Measurements from ENCODE around the gene OPN4.

Gene OPN4

DNA sequence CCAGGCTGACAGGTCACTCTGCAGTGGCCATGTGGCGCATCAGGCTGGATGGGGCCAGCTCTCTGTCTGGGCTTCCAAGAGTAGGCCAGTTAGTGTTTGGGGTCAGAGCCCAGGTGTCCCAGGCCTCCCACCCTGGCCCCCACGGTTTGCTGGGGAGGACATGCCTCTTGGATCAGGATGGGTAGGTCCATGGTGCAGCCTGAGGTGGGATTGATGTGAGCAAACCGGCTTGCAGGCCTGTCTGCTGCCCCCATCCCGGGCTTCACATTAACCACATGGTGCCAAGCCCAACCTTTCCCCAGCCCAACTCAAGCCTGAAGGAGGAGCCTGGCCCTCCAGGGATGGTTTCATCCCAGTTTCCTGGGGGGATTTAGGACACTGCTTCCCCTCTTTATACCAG, 53.2 kb downstream of the OPN4 start:
- no peaks in the 10 kb centered on the region for H3K36me3 ChIP-seq (ENCODE audit: control insufficient read depth, insufficient read depth, low read length)
- TF ChIP-seq, protein P1, sequence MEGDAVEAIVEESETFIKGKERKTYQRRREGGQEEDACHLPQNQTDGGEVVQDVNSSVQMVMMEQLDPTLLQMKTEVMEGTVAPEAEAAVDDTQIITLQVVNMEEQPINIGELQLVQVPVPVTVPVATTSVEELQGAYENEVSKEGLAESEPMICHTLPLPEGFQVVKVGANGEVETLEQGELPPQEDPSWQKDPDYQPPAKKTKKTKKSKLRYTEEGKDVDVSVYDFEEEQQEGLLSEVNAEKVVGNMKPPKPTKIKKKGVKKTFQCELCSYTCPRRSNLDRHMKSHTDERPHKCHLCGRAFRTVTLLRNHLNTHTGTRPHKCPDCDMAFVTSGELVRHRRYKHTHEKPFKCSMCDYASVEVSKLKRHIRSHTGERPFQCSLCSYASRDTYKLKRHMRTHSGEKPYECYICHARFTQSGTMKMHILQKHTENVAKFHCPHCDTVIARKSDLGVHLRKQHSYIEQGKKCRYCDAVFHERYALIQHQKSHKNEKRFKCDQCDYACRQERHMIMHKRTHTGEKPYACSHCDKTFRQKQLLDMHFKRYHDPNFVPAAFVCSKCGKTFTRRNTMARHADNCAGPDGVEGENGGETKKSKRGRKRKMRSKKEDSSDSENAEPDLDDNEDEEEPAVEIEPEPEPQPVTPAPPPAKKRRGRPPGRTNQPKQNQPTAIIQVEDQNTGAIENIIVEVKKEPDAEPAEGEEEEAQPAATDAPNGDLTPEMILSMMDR (IDR thresholded peaks at IDR 0.05): no peak
- H3K27ac ChIP-seq: no peak overlapping the region

DNA sequence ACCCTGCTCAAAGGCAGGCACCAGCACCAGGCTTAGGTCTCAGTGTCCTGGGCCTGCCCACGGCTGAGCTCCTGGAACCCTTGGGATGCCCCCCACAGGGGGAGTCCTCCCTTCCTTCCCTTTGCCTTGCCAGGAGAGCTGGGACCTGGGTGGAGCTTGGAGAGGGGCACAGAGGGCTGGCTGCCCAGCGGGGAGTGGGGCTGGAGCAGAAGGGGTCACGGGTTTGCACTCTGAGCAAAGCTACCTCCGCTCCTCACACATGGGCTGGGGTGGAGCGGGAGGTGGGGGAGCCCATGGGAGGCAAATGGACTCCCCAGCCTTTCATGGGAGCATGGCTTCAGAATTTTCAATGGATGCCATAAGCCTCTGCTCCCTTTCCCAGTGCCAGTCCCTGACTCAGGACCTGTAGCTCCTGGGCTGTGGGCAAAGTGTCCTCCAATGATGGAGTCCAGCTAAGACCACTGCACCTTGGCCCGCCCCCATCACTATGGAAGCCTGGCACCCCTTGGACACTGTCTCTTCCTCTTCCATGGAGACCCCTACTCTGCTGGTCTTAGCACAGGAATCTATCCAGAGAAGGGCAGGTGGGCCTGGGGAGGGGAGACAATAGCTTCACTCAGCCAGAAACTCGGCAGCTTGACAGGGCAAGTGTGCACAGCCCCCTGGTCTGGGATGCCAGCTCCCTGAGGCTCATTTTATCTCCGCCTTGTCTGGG, 53.9 kb downstream of the OPN4 start:
- TF ChIP-seq, protein P1 (IDR thresholded peaks at IDR 0.05): no peak
- H3K27ac ChIP-seq: no peak overlapping the region
- H3K9ac ChIP-seq: no peak overlapping the region
- H3K4me3 ChIP-seq (ENCODE audit: low read depth, low read length): no peak overlapping the region
- no peak overlapping the region for H3K4me2 ChIP-seq (ENCODE audit: low read length)
- H2AFZ ChIP-seq: no peak overlapping the region
- H3K27me3 ChIP-seq (ENCODE audit: control insufficient read depth, insufficient read depth, low read length): no peaks in the 10 kb centered on the region
- no peaks in the 10 kb centered on the region for H3K36me3 ChIP-seq (ENCODE audit: control insufficient read depth, insufficient read depth, low read length)
- no peaks in the 10 kb centered on the region for H3K9me3 ChIP-seq (ENCODE audit: control insufficient read depth, low read length)
- H3K4me1 ChIP-seq: peaks cover 4% of the 10 kb centered on the region
- H3K79me2 ChIP-seq: no peaks in the 10 kb centered on the region

More for the DNA sequence above, 53.2 kb downstream of the OPN4 start:
- Histone ChIP-seq H3K4me2 (ENCODE audit: low read length) (no peak overlapping the region), H3K4me1 (peaks cover 4% of the 10 kb centered on the region), H3K27me3 (ENCODE audit: control insufficient read depth, insufficient read depth, low read length) (no peaks in the 10 kb centered on the region), H3K79me2 (no peaks in the 10 kb centered on the region), H2AFZ (no peak overlapping the region), H3K9me3 (ENCODE audit: control insufficient read depth, low read length) (no peaks in the 10 kb centered on the region), H3K9ac (no peak overlapping the region), H3K4me3 (ENCODE audit: low read depth, low read length) (no peak overlapping the region)

DNA sequence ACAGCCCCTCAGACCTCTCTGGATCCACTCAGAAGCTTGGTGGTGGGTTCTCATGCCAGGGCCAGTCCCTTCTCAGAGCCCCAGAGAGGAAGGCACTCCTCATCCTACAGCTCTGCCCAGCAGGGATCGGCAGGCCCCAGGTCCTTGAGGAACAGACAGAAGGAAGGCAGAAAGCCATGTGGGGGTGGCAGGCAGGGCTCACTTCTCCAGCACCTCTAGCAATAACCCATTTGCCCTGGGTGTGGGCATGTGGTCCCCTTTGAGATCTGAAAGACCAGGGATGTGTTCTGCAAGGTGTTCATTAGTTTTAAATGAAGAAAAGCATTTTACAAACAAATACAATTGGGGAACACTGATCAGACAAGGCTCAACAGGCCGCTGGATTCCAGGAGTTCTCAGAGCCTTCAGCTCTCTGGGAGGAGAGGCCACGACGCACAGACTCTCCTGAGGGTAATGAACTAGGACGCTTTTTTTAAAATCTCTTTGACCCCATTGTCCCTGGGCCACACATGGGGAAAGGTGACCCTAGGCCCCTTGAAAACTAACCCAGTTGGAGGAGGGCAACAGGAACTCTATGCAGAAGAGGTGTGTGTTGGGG, 54.5 kb downstream of the OPN4 start:
- Histone ChIP-seq H3K36me3 (ENCODE audit: control insufficient read depth, insufficient read depth, low read length) (no peaks in the 10 kb centered on the region), H3K27ac (no peak overlapping the region), H3K79me2 (no peaks in the 10 kb centered on the region), H3K9me3 (ENCODE audit: control insufficient read depth, low read length) (no peaks in the 10 kb centered on the region), H3K27me3 (ENCODE audit: control insufficient read depth, insufficient read depth, low read length) (no peaks in the 10 kb centered on the region), H3K9ac (no peak overlapping the region), H3K4me3 (ENCODE audit: low read depth, low read length) (no peak overlapping the region), H3K4me2 (ENCODE audit: low read length) (no peak overlapping the region), H3K4me1 (peaks cover 4% of the 10 kb centered on the region), H2AFZ (no peak overlapping the region)
- TF ChIP-seq, protein P1 (IDR thresholded peaks at IDR 0.05): no peak

DNA sequence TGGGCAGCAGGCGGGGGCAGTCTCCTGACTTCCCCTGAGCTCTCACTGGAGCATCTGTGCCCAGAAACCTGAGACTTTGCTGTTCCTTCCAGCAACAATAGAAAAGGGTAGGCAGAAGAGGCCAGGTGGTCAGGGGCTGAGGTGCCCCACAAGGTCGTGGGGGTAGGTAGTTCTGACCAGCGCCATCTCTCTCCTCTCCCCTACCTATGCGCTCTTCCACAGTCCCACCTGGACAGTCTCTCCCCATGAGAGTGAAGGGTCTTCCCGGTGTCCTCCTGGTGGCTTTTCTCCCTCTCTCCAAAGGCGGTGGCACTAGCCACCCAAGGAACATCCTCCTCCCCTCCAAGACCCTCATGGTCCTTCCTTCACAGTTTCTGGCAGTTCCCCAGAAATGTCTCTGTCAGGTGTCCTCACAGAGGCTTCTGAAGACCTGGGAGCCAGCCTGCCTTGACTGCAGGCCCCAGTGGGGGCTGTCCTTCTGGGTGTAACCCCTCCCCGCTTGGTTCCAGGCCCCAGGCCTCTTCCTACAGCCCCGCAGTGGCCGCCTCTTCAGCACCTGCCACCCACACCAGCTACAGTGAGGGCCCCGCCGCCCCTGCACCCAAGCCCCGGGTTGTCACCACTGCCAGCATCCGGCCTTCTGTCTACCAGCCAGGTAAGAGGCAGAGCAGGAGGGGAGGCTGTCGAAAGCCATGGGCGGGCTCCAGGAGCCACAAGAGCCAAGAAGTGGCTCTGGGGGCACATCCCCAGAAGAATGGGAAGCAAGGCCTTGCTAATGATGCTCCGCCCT, 55.2 kb downstream of the OPN4 start:
- Histone ChIP-seq H3K27me3 (ENCODE audit: control insufficient read depth, insufficient read depth, low read length) (no peaks in the 10 kb centered on the region), H3K4me3 (ENCODE audit: low read depth, low read length) (no peak overlapping the region), H2AFZ (no peak overlapping the region), H3K4me1 (peaks cover 4% of the 10 kb centered on the region), H3K27ac (no peak overlapping the region), H3K36me3 (ENCODE audit: control insufficient read depth, insufficient read depth, low read length) (no peaks in the 10 kb centered on the region), H3K9ac (no peak overlapping the region), H3K79me2 (no peaks in the 10 kb centered on the region), H3K9me3 (ENCODE audit: control insufficient read depth, low read length) (no peaks in the 10 kb centered on the region), H3K4me2 (ENCODE audit: low read length) (no peak overlapping the region)
- TF ChIP-seq, protein P1 (IDR thresholded peaks at IDR 0.05): no peak

Data from parathyroid adenoma (tissue), 2 donors.